Right atrium auricular region (tissue), 2 donors: ENCODE data around the gene CHST13. TPM values are rescaled to one million over a fixed set of nuclear protein-coding genes. Genes with fewer than 3 reads are reported as not detected.

Experiments used
- DNase-seq: peaks from one replicate; pipeline ENCODE4 v3.0.0-alpha.2; 2019; ENCODE audit warnings: low spot score
- H3K27ac ChIP-seq, 2 donors: fragments of 200-600 bp; sonication (generic); 1 replicate in 1 of 2; 2 replicates in 1 of 2; pipeline ENCODE4 v1.5.1; 2016 to 2019
- H3K27me3 ChIP-seq, 2 donors: fragments of 200-600 bp; sonication (generic); one replicate each; pipeline versions ENCODE4 v1.5.1 to v1.6.0; 2017 to 2019
- H3K36me3 ChIP-seq: fragments of 200-600 bp; sonication (generic); one replicate; pipeline ENCODE4 v1.5.1; 2016
- H3K4me1 ChIP-seq, 2 donors: fragments of 200-600 bp; sonication (generic); one replicate each; pipeline versions ENCODE4 v1.5.1 to v1.6.0; 2017 to 2019
- H3K4me3 ChIP-seq, 2 donors: fragments of 200-600 bp; sonication (generic); 1 replicate in 1 of 2; 2 replicates in 1 of 2; pipeline ENCODE4 v1.5.1; 2017 to 2019; ENCODE audit warnings: mild to moderate bottlenecking in 1 of 2, moderate library complexity in 1 of 2
- H3K9me3 ChIP-seq, 2 donors: fragments of 200-600 bp; sonication (generic); one replicate each; pipeline ENCODE4 v1.5.1; 2019
- CTCF ChIP-seq, 2 donors: fragments of 200-600 bp; sonication (generic); IDR thresholded peaks; one replicate each; pipeline ENCODE4 v1.5.1; 2019; ENCODE audit warnings: antibody characterized with exemption in 2 of 2
- total RNA-seq, 2 donors: library from RNA; depleted of rRNA; stranded (reverse); fragments of >200 nt; gene quantifications; one replicate each; pipeline ENCODE4 v1.1.0, GENCODE V29; 2016

Gene CHST13
- total RNA-seq, 2 donors from 2014 or later = 0.90 TPM; not detected in 1

- Histone ChIP-seq H3K36me3 (no peaks in the 10 kb centered on the region), H3K27ac (no peak overlapping the region), H3K9me3 (no peaks in the 10 kb centered on the region), H3K27me3 (no peaks in the 10 kb centered on the region), H3K4me1 (peaks cover 0 to 3% of the 10 kb centered on the region in 2 donors), H3K4me3 (no peak overlapping the region)
- TF ChIP-seq CTCF (IDR thresholded peaks at IDR 0.05) = no peak
- no peak for DNase-seq
Measured at GRCh38 chr3:126518779-126519177, 5.2 kb upstream of the CHST13 start.

- TF ChIP-seq CTCF (IDR thresholded peaks at IDR 0.05) = no peak
- DNase-seq = no peak
- H3K36me3 ChIP-seq = no peaks in the 10 kb centered on the region
- peaks cover 0 to 12% of the 10 kb centered on the region in 2 donors for H3K4me1 ChIP-seq
- no peaks in the 10 kb centered on the region for H3K9me3 ChIP-seq
- no peaks in the 10 kb centered on the region for H3K27me3 ChIP-seq
- H3K27ac ChIP-seq = no peak overlapping the region
- no peak overlapping the region for H3K4me3 ChIP-seq
Measured at GRCh38 chr3:126519506-126520455, 4.2 kb upstream of the CHST13 start.

GRCh38 chr3:126521122-126521891 lies 2.6 kb upstream of the CHST13 start:
- TF ChIP-seq CTCF (IDR thresholded peaks at IDR 0.05) = no peak
- no peaks in the 10 kb centered on the region for H3K9me3 ChIP-seq
- H3K27ac ChIP-seq = no peak overlapping the region
- no peaks in the 10 kb centered on the region for H3K36me3 ChIP-seq
- H3K27me3 ChIP-seq = no peaks in the 10 kb centered on the region
- H3K4me3 ChIP-seq = no peak overlapping the region
- no peak for DNase-seq
- H3K4me1 ChIP-seq = peaks cover 0 to 12% of the 10 kb centered on the region in 2 donors

GRCh38 chr3:126522363-126522788 lies 1.6 kb upstream of the CHST13 start:
- Histone ChIP-seq H3K4me3 (no peak overlapping the region), H3K9me3 (no peaks in the 10 kb centered on the region), H3K4me1 (peaks cover 0 to 12% of the 10 kb centered on the region in 2 donors), H3K36me3 (no peaks in the 10 kb centered on the region), H3K27ac (no peak overlapping the region), H3K27me3 (no peaks in the 10 kb centered on the region)
- DNase-seq = peak; percentile 70
- TF ChIP-seq CTCF (IDR thresholded peaks at IDR 0.05) = peak; percentile 91 to 95

- H3K9me3 ChIP-seq = no peaks in the 10 kb centered on the region
- no peak overlapping the region for H3K27ac ChIP-seq
- DNase-seq = no peak
- H3K4me1 ChIP-seq = peaks cover 0 to 22% of the 10 kb centered on the region in 2 donors
- no peak for TF ChIP-seq CTCF (IDR thresholded peaks at IDR 0.05)
- H3K36me3 ChIP-seq = no peaks in the 10 kb centered on the region
- no peaks in the 10 kb centered on the region for H3K27me3 ChIP-seq
- H3K4me3 ChIP-seq = peak overlapping the region; percentile 30 to 45
Measured at GRCh38 chr3:126524429-126524988, 554 bp downstream of the CHST13 start.
